MV-4-11 (cell line): ENCODE results near the gene FN1.
"Not testable (repeated sequence)": the region's sequence is repeated elsewhere in the genome, so short reads cannot be mapped to it uniquely, and the experiment has no call there.

Experiments used
- DNase-seq: peaks from one replicate; lab custom pipeline; 2025; lab: John Stamatoyannopoulos, UW

FN1 gene

GRCh38 chr2:215365184-215365658, 70.6 kb downstream of the FN1 start:
- no peak for DNase-seq

GRCh38 chr2:215364157-215365155, 71.4 kb downstream of the FN1 start:
- DNase-seq, result no peak

GRCh38 chr2:215363461-215364156, 72.3 kb downstream of the FN1 start:
- no peak for DNase-seq

GRCh38 chr2:215363039-215363438, 72.8 kb downstream of the FN1 start:
- DNase-seq, result no peak

- DNase-seq, result no peak
Measured at GRCh38 chr2:215362562-215362904, 73.3 kb downstream of the FN1 start.

GRCh38 chr2:215361876-215362561, 73.8 kb downstream of the FN1 start:
- no peak for DNase-seq

- peak; percentile 34 for DNase-seq
Measured at GRCh38 chr2:215361211-215361875, 74.5 kb downstream of the FN1 start.

- DNase-seq, result no peak
Measured at GRCh38 chr2:215360596-215360995, 75.3 kb downstream of the FN1 start.

GRCh38 chr2:215360059-215360458, 75.8 kb downstream of the FN1 start:
- not testable (repeated sequence) for DNase-seq

GRCh38 chr2:215359576-215359922, 76.3 kb downstream of the FN1 start:
- DNase-seq, result no peak

- no peak for DNase-seq
Measured at GRCh38 chr2:215358891-215359575, 76.8 kb downstream of the FN1 start.

GRCh38 chr2:215358312-215358845, 77.5 kb downstream of the FN1 start:
- DNase-seq, result no peak

GRCh38 chr2:215357660-215358059, 78.2 kb downstream of the FN1 start:
- DNase-seq, result no peak

- no peak for DNase-seq
Measured at GRCh38 chr2:215356948-215357461, 78.9 kb downstream of the FN1 start.

- no peak for DNase-seq
Measured at GRCh38 chr2:215356334-215356947, 79.4 kb downstream of the FN1 start.

- DNase-seq, result no peak
Measured at GRCh38 chr2:215355801-215356200, 80.1 kb downstream of the FN1 start.

- DNase-seq, result no peak
Measured at GRCh38 chr2:215354771-215355695, 80.8 kb downstream of the FN1 start.

- no peak for DNase-seq
Measured at GRCh38 chr2:215352602-215353001, 83.3 kb downstream of the FN1 start.

GRCh38 chr2:215347878-215348277, 88.0 kb downstream of the FN1 start:
- DNase-seq, result no peak
